ENCODE results near the gene F2.
"Not testable (repeated sequence)": the region's sequence is repeated elsewhere in the genome, so short reads cannot be mapped to it uniquely, and the experiment has no call there.

Gene F2

GRCh38 chr11:46719048-46719542 lies at the start of gene F2:
F2 (plus strand) TSS chr11:46719213; CDS start chr11:46719236, 23 bp downstream.
- peak within 1 kb of the TSS; percentile 49; the same call in 1 of the 2 replicates for H2AFZ ChIP-seq (ENCODE audit: low read depth)

GRCh38 chr11:46669711-46670139 lies 49.3 kb upstream of the F2 start:
- no peak overlapping the region for H2AFZ ChIP-seq (ENCODE audit: low read depth)
- no peaks in the 10 kb centered on the region for H4K20me1 ChIP-seq (ENCODE audit: insufficient read depth)
- no peaks in the 10 kb centered on the region for H3K27me3 ChIP-seq (ENCODE audit: insufficient read depth, low read depth)
- H3K79me2 ChIP-seq (ENCODE audit: insufficient read depth, low read depth): no peaks in the 10 kb centered on the region
- no peaks in the 10 kb centered on the region for H3K36me3 ChIP-seq (ENCODE audit: insufficient read depth)
- peaks cover 82% of the 10 kb centered on the region for H3K4me1 ChIP-seq (ENCODE audit: low read depth, poor library complexity, severe bottlenecking)
- TF ChIP-seq, protein P1, sequence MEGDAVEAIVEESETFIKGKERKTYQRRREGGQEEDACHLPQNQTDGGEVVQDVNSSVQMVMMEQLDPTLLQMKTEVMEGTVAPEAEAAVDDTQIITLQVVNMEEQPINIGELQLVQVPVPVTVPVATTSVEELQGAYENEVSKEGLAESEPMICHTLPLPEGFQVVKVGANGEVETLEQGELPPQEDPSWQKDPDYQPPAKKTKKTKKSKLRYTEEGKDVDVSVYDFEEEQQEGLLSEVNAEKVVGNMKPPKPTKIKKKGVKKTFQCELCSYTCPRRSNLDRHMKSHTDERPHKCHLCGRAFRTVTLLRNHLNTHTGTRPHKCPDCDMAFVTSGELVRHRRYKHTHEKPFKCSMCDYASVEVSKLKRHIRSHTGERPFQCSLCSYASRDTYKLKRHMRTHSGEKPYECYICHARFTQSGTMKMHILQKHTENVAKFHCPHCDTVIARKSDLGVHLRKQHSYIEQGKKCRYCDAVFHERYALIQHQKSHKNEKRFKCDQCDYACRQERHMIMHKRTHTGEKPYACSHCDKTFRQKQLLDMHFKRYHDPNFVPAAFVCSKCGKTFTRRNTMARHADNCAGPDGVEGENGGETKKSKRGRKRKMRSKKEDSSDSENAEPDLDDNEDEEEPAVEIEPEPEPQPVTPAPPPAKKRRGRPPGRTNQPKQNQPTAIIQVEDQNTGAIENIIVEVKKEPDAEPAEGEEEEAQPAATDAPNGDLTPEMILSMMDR (conservative IDR thresholded peaks at IDR 0.05; ENCODE audit: low read depth, low read length): peak; percentile 15
- H3K27ac ChIP-seq: no peak overlapping the region; the same call in 1 of the 2 replicates
- peak overlapping the region; percentile 68; the same call in 1 of the 2 replicates for H3K4me2 ChIP-seq
- H3K4me3 ChIP-seq (IDR thresholded peaks at IDR 0.05; ENCODE audit: insufficient read depth, low read depth, low read length): no peak overlapping the region
- no peak overlapping the region for H3K9ac ChIP-seq

More at GRCh38 chr11:46719048-46719542, at the start of gene F2:
- H3K4me2 ChIP-seq: no peak within 1 kb of the TSS
- H3K79me2 ChIP-seq (ENCODE audit: insufficient read depth, low read depth): no peaks in the 10 kb centered on the region
- H3K4me3 ChIP-seq (IDR thresholded peaks at IDR 0.05; ENCODE audit: insufficient read depth, low read depth, low read length): no peak within 1 kb of the TSS
- H4K20me1 ChIP-seq (ENCODE audit: insufficient read depth): no peaks in the 10 kb centered on the region
- no peak within 1 kb of the TSS for H3K9ac ChIP-seq
- H3K27me3 ChIP-seq (ENCODE audit: insufficient read depth, low read depth): no peaks in the 10 kb centered on the region
- no peak within 1 kb of the TSS for H3K27ac ChIP-seq
- H3K36me3 ChIP-seq (ENCODE audit: insufficient read depth): no peaks in the 10 kb centered on the region
- TF ChIP-seq, protein P1 (conservative IDR thresholded peaks at IDR 0.05; ENCODE audit: low read depth, low read length): no peak
- peaks cover 4% of the 10 kb centered on the region for H3K4me1 ChIP-seq (ENCODE audit: low read depth, poor library complexity, severe bottlenecking)

DNA sequence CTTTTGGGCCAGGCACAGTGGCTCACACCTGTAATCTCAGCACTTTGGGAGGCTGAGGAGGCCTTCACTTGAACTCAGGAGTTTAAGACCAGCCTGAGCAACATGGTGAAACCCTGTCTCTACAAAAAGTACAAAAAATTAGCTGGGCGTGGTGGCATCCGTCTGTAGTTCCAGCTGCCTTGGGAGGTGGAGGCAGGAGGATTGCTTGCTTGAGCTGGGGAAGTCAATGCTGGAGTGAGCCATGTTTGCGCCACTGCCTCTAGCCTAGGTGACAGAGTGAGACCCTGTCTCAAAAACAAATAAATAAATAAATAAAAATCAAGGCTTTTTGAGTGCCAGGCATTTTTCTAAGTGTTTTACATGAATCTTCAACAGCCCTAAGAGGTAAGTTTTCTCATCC lies 48.5 kb upstream of the F2 start:
- H3K79me2 ChIP-seq (ENCODE audit: insufficient read depth, low read depth); H3K27me3 ChIP-seq (ENCODE audit: insufficient read depth, low read depth); H3K9ac ChIP-seq; H3K4me3 ChIP-seq (IDR thresholded peaks at IDR 0.05; ENCODE audit: insufficient read depth, low read depth, low read length); H4K20me1 ChIP-seq (ENCODE audit: insufficient read depth); H3K36me3 ChIP-seq (ENCODE audit: insufficient read depth); H2AFZ ChIP-seq (ENCODE audit: low read depth): not testable (repeated sequence)
- Histone ChIP-seq H3K4me2 (peak overlapping the region; percentile 68), H3K4me1 (ENCODE audit: low read depth, poor library complexity, severe bottlenecking) (peaks cover 83% of the 10 kb centered on the region), H3K27ac (peak overlapping the region; percentile 55)

DNA sequence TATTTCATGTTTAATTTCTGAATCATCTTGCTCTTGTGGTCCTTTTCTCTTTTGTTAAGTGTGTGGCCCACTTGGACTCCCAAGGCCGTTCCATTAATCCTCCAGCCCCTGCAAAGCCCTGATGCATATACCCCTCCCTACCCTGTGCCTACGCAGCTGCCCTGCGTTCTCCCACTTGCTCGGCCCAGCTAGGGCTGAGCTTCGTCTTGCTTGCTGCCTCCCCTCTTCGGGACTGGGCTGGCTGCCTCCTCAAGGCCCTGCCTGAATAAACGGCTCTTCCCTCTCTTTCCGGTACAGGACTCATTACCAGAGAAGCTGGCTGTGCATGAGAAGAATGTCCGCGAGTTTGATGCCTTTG lies 47.1 kb upstream of the F2 start:
- peak overlapping the region; percentile 68 for H3K4me2 ChIP-seq
- no peaks in the 10 kb centered on the region for H3K79me2 ChIP-seq (ENCODE audit: insufficient read depth, low read depth)
- no peaks in the 10 kb centered on the region for H4K20me1 ChIP-seq (ENCODE audit: insufficient read depth)
- no peak overlapping the region for H2AFZ ChIP-seq (ENCODE audit: low read depth)
- peak overlapping the region; percentile 55 for H3K27ac ChIP-seq
- no peak overlapping the region for H3K4me3 ChIP-seq (IDR thresholded peaks at IDR 0.05; ENCODE audit: insufficient read depth, low read depth, low read length)
- TF ChIP-seq, protein P1 (conservative IDR thresholded peaks at IDR 0.05; ENCODE audit: low read depth, low read length): no peak
- peaks cover 69% of the 10 kb centered on the region for H3K4me1 ChIP-seq (ENCODE audit: low read depth, poor library complexity, severe bottlenecking)
- no peaks in the 10 kb centered on the region for H3K36me3 ChIP-seq (ENCODE audit: insufficient read depth)
- no peak overlapping the region for H3K9ac ChIP-seq
- H3K27me3 ChIP-seq (ENCODE audit: insufficient read depth, low read depth): no peaks in the 10 kb centered on the region

DNA sequence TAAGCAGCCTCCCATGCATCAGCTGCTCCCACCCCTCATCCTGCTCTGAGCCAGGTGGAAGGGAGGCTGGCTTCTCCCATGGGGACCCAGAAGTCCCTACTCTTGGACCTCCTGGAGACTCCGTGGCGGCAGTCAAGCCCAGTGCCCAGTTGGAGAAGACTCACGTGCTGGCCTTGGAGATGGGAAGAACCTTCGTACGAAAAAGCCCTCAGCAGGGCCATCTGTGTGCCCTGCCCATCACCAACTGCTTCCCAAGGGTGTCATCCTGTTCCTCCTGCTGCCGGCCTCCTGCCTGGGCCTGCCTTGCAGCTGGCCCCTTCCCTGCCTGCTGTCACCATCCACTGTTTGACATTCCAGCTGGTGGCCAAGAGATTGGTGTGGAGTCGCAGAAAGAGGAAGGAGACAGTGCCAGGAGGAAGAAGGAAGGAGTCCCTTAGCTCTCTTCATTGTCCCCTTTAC lies 46.6 kb upstream of the F2 start:
- H3K27me3 ChIP-seq (ENCODE audit: insufficient read depth, low read depth): no peaks in the 10 kb centered on the region
- H3K4me1 ChIP-seq (ENCODE audit: low read depth, poor library complexity, severe bottlenecking): peaks cover 64% of the 10 kb centered on the region
- peak overlapping the region; percentile 68; the same call in 1 of the 2 replicates for H3K4me2 ChIP-seq
- H3K36me3 ChIP-seq (ENCODE audit: insufficient read depth): no peaks in the 10 kb centered on the region
- H3K4me3 ChIP-seq (IDR thresholded peaks at IDR 0.05; ENCODE audit: insufficient read depth, low read depth, low read length): no peak overlapping the region
- TF ChIP-seq, protein P1 (conservative IDR thresholded peaks at IDR 0.05; ENCODE audit: low read depth, low read length): no peak
- no peaks in the 10 kb centered on the region for H4K20me1 ChIP-seq (ENCODE audit: insufficient read depth)
- H3K9ac ChIP-seq: no peak overlapping the region
- H3K27ac ChIP-seq: no peak overlapping the region; the same call in 1 of the 2 replicates
- H3K79me2 ChIP-seq (ENCODE audit: insufficient read depth, low read depth): no peaks in the 10 kb centered on the region
- H2AFZ ChIP-seq (ENCODE audit: low read depth): no peak overlapping the region
